Muscle of back (tissue), 11 donors: ENCODE measurements around the gene DOCK8. TPM values are rescaled to one million over a fixed set of nuclear protein-coding genes. Genes with fewer than 3 reads are reported as not detected.

Experiments used
- DNase-seq, 3 donors: peaks; one replicate each; pipeline versions ENCODE4 v3.0.0 to v3.0.0-alpha.2; 2013
- polyA plus RNA-seq, 10 donors: library from polyadenylated mRNA; unstranded; fragments of 120-200 nt; gene quantifications; one replicate each; pipeline ENCODE4 v1.2.1, GENCODE V29; 2013; ENCODE audit not compliant: insufficient read length in 10 of 10

The DOCK8 gene
- polyA plus RNA-seq, 10 donors: 5.4 to 11.2 (median 7.6) TPM

- no peak for DNase-seq
These were observed 51.6 kb downstream of the DOCK8 start for GRCh38 chr9:266228-266627.

GRCh38 chr9:268616-269015 is 54.0 kb downstream of the DOCK8 start:
- DNase-seq: no peak

- DNase-seq: no peak
These were observed 54.5 kb downstream of the DOCK8 start for GRCh38 chr9:269081-269711.

- no peak for DNase-seq
These were observed 56.1 kb downstream of the DOCK8 start for GRCh38 chr9:270657-271237.

- peak in 2 of 3 donors; percentile 17 to 23 for DNase-seq
These were observed 57.9 kb downstream of the DOCK8 start for GRCh38 chr9:272251-273213.

- no peak for DNase-seq
These were observed 59.7 kb downstream of the DOCK8 start for GRCh38 chr9:274406-274805.

- DNase-seq: no peak
These were observed 63.1 kb downstream of the DOCK8 start for GRCh38 chr9:277601-278295.

GRCh38 chr9:278651-279050 is 64.0 kb downstream of the DOCK8 start:
- DNase-seq: peak in 1 of 3 donors; percentile 15

- DNase-seq: no peak
These were observed 65.0 kb downstream of the DOCK8 start for GRCh38 chr9:279674-280073.

GRCh38 chr9:281741-282645 is 67.3 kb downstream of the DOCK8 start:
- DNase-seq: peak in 1 of 3 donors; percentile 10

- no peak for DNase-seq
These were observed 71.5 kb downstream of the DOCK8 start for GRCh38 chr9:286071-286740.

GRCh38 chr9:289121-289520 is 74.5 kb downstream of the DOCK8 start:
- DNase-seq: no peak

GRCh38 chr9:292915-293314 is 78.2 kb downstream of the DOCK8 start:
- DNase-seq: no peak

GRCh38 chr9:295576-295975 is 80.9 kb downstream of the DOCK8 start:
- no peak for DNase-seq

- DNase-seq: no peak
These were observed 81.7 kb downstream of the DOCK8 start for GRCh38 chr9:296411-296810.

GRCh38 chr9:297104-297972 is 82.7 kb downstream of the DOCK8 start:
- DNase-seq: no peak

- DNase-seq: no peak
These were observed 88.8 kb downstream of the DOCK8 start for GRCh38 chr9:303502-303901.

GRCh38 chr9:304106-304505 is 89.4 kb downstream of the DOCK8 start:
- DNase-seq: no peak

- no peak for DNase-seq
These were observed 90.0 kb downstream of the DOCK8 start for GRCh38 chr9:304519-305185.
